GM12878 (cell line): Measurements from ENCODE around the gene UHRF1.

Source experiments
- CBX3 ChIP-seq: fragments of 200-600 bp; sonication (generic); IDR thresholded peaks from 2 replicates; pipeline ENCODE4 v1.6.1; 2016; ENCODE audit warnings: low read depth, borderline replicate concordance
- CREM ChIP-seq: IDR thresholded peaks from 2 replicates; pipeline ENCODE4 v1.6.1; 2014; ENCODE audit warnings: antibody characterized with exemption, low read depth
- E2F4 ChIP-seq: IDR thresholded peaks from 2 replicates; pipeline ENCODE4 v1.6.1; 2012; ENCODE audit warnings: low read depth, low read length, improper control_type of control experiment
- LARP7 ChIP-seq: fragments of 450-650 bp; IDR thresholded peaks from 2 replicates; pipeline ENCODE4 v1.6.1; 2017; ENCODE audit warnings: mild to moderate bottlenecking
- NR2C1 ChIP-seq: fragments of 450-650 bp; IDR thresholded peaks from 2 replicates; pipeline ENCODE4 v1.6.1; 2017; ENCODE audit warnings: antibody characterized with exemption, mild to moderate bottlenecking, moderate library complexity
- POLR2A ChIP-seq: IDR thresholded peaks from 2 replicates; pipeline ENCODE4 v1.6.1; 2011; ENCODE audit warnings: low read depth, mild to moderate bottlenecking, low read length
- POLR2AphosphoS5 ChIP-seq: IDR thresholded peaks from 2 replicates; pipeline ENCODE4 v1.6.1; 2011; ENCODE audit warnings: mild to moderate bottlenecking, low read length, inconsistent platforms
- ZBTB33 ChIP-seq: fragments of 450-650 bp; IDR thresholded peaks from 2 replicates; pipeline ENCODE4 v1.6.1; 2017; ENCODE audit warnings: mild to moderate bottlenecking
- ZNF384 ChIP-seq: IDR thresholded peaks from 2 replicates; pipeline ENCODE4 v1.6.1; 2012; ENCODE audit warnings: low read depth, mild to moderate bottlenecking, low read length, improper control_type of control experiment, borderline replicate concordance
- TF ChIP-seq, protein P1 (sequence below): IDR thresholded peaks from 2 replicates; pipeline ENCODE4 v1.6.1; 2011; ENCODE audit warnings: borderline replicate concordance, low read depth, mild to moderate bottlenecking, moderate library complexity, mixed read lengths, low read length; ENCODE audit not compliant: insufficient read depth; ENCODE audit errors: extremely low read length
- TF ChIP-seq, protein P2 (sequence below): IDR thresholded peaks from 2 replicates; pipeline ENCODE4 v1.6.1; 2012; ENCODE audit warnings: mild to moderate bottlenecking, low read depth, low read length
- TF ChIP-seq, protein P3 (sequence below): IDR thresholded peaks from 2 replicates; pipeline ENCODE4 v1.6.1; 2011; ENCODE audit warnings: low read depth, low read length, improper control_type of control experiment, borderline replicate concordance
- TF ChIP-seq, protein P4 (sequence below), 3 experiments: IDR thresholded peaks in 2 of 3; conservative IDR thresholded peaks in 1 of 3; 2 replicates each; pipeline ENCODE4 v1.5.1; 2011; ENCODE audit warnings: low read depth in 3 of 3, low read length in 3 of 3, mild to moderate bottlenecking in 3 of 3, control low read depth in 2 of 3, moderate library complexity in 2 of 3, inconsistent platforms in 1 of 3, mixed read lengths in 1 of 3; ENCODE audit not compliant: control insufficient read depth in 2 of 3, insufficient read depth in 1 of 3; ENCODE audit errors: extremely low read depth in 1 of 3
- TF ChIP-seq, protein P5 (sequence below): fragments of 450-650 bp; IDR thresholded peaks from 2 replicates; pipeline ENCODE4 v1.6.1; 2016; ENCODE audit warnings: mild to moderate bottlenecking, moderate library complexity, borderline replicate concordance

- TF ChIP-seq POLR2AphosphoS5 (no peak), POLR2A (no peak), E2F4 (no peak), NR2C1 (no peak), ZBTB33 (no peak), CBX3 (no peak), ZNF384 (no peak), CREM (no peak), LARP7 (no peak)
- TF ChIP-seq, protein P1, sequence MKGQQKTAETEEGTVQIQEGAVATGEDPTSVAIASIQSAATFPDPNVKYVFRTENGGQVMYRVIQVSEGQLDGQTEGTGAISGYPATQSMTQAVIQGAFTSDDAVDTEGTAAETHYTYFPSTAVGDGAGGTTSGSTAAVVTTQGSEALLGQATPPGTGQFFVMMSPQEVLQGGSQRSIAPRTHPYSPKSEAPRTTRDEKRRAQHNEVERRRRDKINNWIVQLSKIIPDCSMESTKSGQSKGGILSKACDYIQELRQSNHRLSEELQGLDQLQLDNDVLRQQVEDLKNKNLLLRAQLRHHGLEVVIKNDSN, result no peak
- TF ChIP-seq, protein P2, sequence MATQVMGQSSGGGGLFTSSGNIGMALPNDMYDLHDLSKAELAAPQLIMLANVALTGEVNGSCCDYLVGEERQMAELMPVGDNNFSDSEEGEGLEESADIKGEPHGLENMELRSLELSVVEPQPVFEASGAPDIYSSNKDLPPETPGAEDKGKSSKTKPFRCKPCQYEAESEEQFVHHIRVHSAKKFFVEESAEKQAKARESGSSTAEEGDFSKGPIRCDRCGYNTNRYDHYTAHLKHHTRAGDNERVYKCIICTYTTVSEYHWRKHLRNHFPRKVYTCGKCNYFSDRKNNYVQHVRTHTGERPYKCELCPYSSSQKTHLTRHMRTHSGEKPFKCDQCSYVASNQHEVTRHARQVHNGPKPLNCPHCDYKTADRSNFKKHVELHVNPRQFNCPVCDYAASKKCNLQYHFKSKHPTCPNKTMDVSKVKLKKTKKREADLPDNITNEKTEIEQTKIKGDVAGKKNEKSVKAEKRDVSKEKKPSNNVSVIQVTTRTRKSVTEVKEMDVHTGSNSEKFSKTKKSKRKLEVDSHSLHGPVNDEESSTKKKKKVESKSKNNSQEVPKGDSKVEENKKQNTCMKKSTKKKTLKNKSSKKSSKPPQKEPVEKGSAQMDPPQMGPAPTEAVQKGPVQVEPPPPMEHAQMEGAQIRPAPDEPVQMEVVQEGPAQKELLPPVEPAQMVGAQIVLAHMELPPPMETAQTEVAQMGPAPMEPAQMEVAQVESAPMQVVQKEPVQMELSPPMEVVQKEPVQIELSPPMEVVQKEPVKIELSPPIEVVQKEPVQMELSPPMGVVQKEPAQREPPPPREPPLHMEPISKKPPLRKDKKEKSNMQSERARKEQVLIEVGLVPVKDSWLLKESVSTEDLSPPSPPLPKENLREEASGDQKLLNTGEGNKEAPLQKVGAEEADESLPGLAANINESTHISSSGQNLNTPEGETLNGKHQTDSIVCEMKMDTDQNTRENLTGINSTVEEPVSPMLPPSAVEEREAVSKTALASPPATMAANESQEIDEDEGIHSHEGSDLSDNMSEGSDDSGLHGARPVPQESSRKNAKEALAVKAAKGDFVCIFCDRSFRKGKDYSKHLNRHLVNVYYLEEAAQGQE, result no peak
- TF ChIP-seq, protein P3, sequence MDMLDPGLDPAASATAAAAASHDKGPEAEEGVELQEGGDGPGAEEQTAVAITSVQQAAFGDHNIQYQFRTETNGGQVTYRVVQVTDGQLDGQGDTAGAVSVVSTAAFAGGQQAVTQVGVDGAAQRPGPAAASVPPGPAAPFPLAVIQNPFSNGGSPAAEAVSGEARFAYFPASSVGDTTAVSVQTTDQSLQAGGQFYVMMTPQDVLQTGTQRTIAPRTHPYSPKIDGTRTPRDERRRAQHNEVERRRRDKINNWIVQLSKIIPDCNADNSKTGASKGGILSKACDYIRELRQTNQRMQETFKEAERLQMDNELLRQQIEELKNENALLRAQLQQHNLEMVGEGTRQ, result no peak
- TF ChIP-seq, protein P4, sequence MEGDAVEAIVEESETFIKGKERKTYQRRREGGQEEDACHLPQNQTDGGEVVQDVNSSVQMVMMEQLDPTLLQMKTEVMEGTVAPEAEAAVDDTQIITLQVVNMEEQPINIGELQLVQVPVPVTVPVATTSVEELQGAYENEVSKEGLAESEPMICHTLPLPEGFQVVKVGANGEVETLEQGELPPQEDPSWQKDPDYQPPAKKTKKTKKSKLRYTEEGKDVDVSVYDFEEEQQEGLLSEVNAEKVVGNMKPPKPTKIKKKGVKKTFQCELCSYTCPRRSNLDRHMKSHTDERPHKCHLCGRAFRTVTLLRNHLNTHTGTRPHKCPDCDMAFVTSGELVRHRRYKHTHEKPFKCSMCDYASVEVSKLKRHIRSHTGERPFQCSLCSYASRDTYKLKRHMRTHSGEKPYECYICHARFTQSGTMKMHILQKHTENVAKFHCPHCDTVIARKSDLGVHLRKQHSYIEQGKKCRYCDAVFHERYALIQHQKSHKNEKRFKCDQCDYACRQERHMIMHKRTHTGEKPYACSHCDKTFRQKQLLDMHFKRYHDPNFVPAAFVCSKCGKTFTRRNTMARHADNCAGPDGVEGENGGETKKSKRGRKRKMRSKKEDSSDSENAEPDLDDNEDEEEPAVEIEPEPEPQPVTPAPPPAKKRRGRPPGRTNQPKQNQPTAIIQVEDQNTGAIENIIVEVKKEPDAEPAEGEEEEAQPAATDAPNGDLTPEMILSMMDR (IDR thresholded peaks at IDR 0.05 in 2 of 3, conservative IDR thresholded peaks at IDR 0.05 in 1 of 3; ENCODE audit: control insufficient read depth in 2 of 3, extremely low read depth in 1 of 3, insufficient read depth in 1 of 3, low read depth in 3 of 3, low read length in 3 of 3), result no peak
- TF ChIP-seq, protein P5, sequence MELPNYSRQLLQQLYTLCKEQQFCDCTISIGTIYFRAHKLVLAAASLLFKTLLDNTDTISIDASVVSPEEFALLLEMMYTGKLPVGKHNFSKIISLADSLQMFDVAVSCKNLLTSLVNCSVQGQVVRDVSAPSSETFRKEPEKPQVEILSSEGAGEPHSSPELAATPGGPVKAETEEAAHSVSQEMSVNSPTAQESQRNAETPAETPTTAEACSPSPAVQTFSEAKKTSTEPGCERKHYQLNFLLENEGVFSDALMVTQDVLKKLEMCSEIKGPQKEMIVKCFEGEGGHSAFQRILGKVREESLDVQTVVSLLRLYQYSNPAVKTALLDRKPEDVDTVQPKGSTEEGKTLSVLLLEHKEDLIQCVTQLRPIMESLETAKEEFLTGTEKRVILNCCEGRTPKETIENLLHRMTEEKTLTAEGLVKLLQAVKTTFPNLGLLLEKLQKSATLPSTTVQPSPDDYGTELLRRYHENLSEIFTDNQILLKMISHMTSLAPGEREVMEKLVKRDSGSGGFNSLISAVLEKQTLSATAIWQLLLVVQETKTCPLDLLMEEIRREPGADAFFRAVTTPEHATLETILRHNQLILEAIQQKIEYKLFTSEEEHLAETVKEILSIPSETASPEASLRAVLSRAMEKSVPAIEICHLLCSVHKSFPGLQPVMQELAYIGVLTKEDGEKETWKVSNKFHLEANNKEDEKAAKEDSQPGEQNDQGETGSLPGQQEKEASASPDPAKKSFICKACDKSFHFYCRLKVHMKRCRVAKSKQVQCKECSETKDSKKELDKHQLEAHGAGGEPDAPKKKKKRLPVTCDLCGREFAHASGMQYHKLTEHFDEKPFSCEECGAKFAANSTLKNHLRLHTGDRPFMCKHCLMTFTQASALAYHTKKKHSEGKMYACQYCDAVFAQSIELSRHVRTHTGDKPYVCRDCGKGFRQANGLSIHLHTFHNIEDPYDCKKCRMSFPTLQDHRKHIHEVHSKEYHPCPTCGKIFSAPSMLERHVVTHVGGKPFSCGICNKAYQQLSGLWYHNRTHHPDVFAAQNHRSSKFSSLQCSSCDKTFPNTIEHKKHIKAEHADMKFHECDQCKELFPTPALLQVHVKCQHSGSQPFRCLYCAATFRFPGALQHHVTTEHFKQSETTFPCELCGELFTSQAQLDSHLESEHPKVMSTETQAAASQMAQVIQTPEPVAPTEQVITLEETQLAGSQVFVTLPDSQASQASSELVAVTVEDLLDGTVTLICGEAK, result no peak
Observed at GRCh38 chr19:4971816-4972495, 62.7 kb downstream of the UHRF1 start.
